Spleen (tissue), 7 donors: ENCODE data around the gene MXRA8.

Experiments used
- POLR2A ChIP-seq, 3 donors: fragments of 450-650 bp; IDR thresholded peaks; one replicate each; pipeline ENCODE4 v1.5.1; 2017; ENCODE audit warnings: antibody characterized with exemption in 3 of 3, mild to moderate bottlenecking in 1 of 3
- POLR2AphosphoS5 ChIP-seq, 3 donors: sonication (generic); formaldehyde crosslinking; IDR thresholded peaks; one replicate each; pipeline ENCODE4 v1.5.1; 2017; ENCODE audit warnings: antibody characterized with exemption in 3 of 3
- TF ChIP-seq, protein P1 (sequence below), 11 experiments: fragments of 200-600 bp in 7 of 11; fragments of 450-650 bp in 4 of 11; sonication (generic) in 4 of 11; IDR thresholded peaks in 8 of 11; conservative IDR thresholded peaks in 3 of 11; 1 replicate in 7 of 11; 2 replicates in 4 of 11; pipeline versions ENCODE4 v1.4.0 to v1.8.0; 2016 to 2021; ENCODE audit warnings: antibody characterized with exemption in 11 of 11, inconsistent platforms in 4 of 11, mild to moderate bottlenecking in 1 of 11
- donor health status: DM: no; HTN: no; CAD: no; lungs with moderate emphysema.
- donor health status: DM: no; HTN: no; CAD: no.
- donor health status: DM: no; HTN: no; CAD: no.

DNA sequence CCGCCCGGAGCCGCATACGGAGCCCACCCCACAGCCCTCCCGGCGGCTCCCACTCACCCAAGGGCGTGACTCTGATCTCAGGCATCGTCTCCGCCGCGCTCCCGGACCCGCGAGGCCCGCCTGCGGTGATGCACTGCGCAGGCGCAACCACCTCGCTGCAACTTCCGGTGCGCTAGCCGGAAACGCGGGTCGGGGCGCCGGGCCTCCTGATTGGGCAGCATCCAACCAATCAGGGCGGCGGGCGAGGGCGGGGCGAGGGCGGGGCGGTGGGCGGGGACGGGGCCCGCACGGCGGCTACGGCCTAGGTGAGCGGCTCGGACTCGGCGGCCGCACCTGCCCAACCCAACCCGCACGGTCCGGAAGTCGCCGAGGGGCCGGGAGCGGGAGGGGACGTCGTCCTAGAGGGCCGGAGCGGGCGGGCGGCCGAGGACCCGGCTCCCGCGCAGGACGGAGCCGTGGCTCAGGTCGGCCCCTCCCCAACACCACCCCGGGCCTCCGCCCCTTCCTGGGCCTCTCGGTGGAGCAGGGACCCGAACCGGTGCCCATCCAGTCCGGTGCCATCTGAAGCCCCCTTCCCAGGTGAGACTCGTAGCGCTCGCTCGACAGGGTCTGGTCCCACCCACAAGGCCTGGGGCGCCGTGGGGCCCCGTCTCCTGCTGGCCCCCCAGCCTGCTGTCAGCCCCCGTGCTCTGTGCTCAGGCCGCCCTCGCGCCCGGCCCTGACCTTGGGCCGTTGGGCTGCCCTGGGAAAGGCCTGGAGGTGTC, 33.6 kb downstream of the MXRA8 start, which contains the start of the genes CPTP and INTS11:
- TF ChIP-seq, protein P1, sequence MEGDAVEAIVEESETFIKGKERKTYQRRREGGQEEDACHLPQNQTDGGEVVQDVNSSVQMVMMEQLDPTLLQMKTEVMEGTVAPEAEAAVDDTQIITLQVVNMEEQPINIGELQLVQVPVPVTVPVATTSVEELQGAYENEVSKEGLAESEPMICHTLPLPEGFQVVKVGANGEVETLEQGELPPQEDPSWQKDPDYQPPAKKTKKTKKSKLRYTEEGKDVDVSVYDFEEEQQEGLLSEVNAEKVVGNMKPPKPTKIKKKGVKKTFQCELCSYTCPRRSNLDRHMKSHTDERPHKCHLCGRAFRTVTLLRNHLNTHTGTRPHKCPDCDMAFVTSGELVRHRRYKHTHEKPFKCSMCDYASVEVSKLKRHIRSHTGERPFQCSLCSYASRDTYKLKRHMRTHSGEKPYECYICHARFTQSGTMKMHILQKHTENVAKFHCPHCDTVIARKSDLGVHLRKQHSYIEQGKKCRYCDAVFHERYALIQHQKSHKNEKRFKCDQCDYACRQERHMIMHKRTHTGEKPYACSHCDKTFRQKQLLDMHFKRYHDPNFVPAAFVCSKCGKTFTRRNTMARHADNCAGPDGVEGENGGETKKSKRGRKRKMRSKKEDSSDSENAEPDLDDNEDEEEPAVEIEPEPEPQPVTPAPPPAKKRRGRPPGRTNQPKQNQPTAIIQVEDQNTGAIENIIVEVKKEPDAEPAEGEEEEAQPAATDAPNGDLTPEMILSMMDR (IDR thresholded peaks at IDR 0.05 in 8 of 11, conservative IDR thresholded peaks at IDR 0.05 in 3 of 11), result peak in 1 of 11 experiments; percentile 33
- TF ChIP-seq POLR2A (IDR thresholded peaks at IDR 0.05) (no peak), POLR2AphosphoS5 (IDR thresholded peaks at IDR 0.05) (peak; percentile 94 to 95 (median 94))
